WTC11 (cell line): ENCODE measurements around the gene PROCA1.

Source experiments
- CBFB ChIP-seq: sonication (generic); formaldehyde crosslinking; IDR thresholded peaks from 2 replicates; pipeline ENCODE4 v1.8.1; 2022; ENCODE audit warnings: mild to moderate bottlenecking, low read depth, missing genetic modification reagents
- CREB1 ChIP-seq: sonication (generic); formaldehyde crosslinking; IDR thresholded peaks from 2 replicates; pipeline ENCODE4 v1.8.0; 2023; ENCODE audit warnings: mild to moderate bottlenecking, missing genetic modification reagents
- FOXK1 ChIP-seq: sonication (generic); formaldehyde crosslinking; IDR thresholded peaks from 2 replicates; pipeline ENCODE4 v1.8.0; 2022; ENCODE audit warnings: mild to moderate bottlenecking, moderate library complexity, missing genetic modification reagents
- NR1H2 ChIP-seq: sonication (generic); formaldehyde crosslinking; IDR thresholded peaks from 2 replicates; pipeline ENCODE4 v1.9.0; 2021; ENCODE audit warnings: mild to moderate bottlenecking, moderate library complexity, missing genetic modification reagents
- TEAD4 ChIP-seq: sonication (generic); formaldehyde crosslinking; IDR thresholded peaks from 2 replicates; pipeline ENCODE4 v1.8.0; 2022; ENCODE audit warnings: mild to moderate bottlenecking, missing genetic modification reagents
- ZNF232 ChIP-seq: sonication (generic); formaldehyde crosslinking; IDR thresholded peaks from 2 replicates; pipeline ENCODE4 v1.8.0; 2022; ENCODE audit warnings: mild to moderate bottlenecking, missing genetic modification reagents
- TF ChIP-seq, protein P1 (sequence below): fragments of 200-600 bp; IDR thresholded peaks from 2 replicates; pipeline ENCODE4 v1.8.0; 2022; ENCODE audit warnings: antibody characterized with exemption
- TF ChIP-seq, protein P2 (sequence below): sonication (generic); formaldehyde crosslinking; conservative IDR thresholded peaks from 2 replicates; pipeline ENCODE4 v1.8.1; 2022; ENCODE audit warnings: mild to moderate bottlenecking, missing genetic modification reagents
- TF ChIP-seq, protein P3 (sequence below): sonication (generic); formaldehyde crosslinking; IDR thresholded peaks from 2 replicates; pipeline ENCODE4 v1.8.0; 2022; ENCODE audit warnings: mild to moderate bottlenecking, missing genetic modification reagents
- TF ChIP-seq, protein P4 (sequence below): fragments of 250-450 bp; sonication (Bioruptor Pico); IDR thresholded peaks from 2 replicates; pipeline ENCODE4 v1.9.0; 2021; ENCODE audit warnings: moderate library complexity, mild to moderate bottlenecking, inconsistent platforms, borderline replicate concordance

DNA sequence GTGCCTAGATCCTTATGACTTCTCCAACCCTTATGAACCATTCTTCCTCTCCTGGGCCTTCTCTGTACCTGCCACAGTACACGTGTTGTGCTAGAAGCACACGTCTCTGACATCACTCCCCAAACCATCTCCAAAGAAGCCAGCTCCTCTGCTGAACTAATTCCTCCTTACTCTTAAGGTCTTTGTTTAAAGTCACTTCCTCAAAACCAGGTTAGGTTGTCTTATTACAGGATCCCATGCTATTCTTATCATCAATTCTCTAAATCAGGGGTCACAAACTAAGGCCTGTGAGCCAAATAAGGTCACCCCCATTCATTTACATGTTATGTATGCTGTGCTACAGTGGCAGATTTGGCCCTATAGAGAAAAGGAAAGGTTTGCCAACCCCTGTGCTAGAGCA, 45.7 kb downstream of the PROCA1 start:
- TF ChIP-seq, protein P1, sequence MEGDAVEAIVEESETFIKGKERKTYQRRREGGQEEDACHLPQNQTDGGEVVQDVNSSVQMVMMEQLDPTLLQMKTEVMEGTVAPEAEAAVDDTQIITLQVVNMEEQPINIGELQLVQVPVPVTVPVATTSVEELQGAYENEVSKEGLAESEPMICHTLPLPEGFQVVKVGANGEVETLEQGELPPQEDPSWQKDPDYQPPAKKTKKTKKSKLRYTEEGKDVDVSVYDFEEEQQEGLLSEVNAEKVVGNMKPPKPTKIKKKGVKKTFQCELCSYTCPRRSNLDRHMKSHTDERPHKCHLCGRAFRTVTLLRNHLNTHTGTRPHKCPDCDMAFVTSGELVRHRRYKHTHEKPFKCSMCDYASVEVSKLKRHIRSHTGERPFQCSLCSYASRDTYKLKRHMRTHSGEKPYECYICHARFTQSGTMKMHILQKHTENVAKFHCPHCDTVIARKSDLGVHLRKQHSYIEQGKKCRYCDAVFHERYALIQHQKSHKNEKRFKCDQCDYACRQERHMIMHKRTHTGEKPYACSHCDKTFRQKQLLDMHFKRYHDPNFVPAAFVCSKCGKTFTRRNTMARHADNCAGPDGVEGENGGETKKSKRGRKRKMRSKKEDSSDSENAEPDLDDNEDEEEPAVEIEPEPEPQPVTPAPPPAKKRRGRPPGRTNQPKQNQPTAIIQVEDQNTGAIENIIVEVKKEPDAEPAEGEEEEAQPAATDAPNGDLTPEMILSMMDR: no peak
- TF ChIP-seq CBFB (CRISPR knock-in tag): no peak
- TF ChIP-seq NR1H2: no peak
- no peak for TF ChIP-seq CREB1
- no peak for TF ChIP-seq TEAD4
- TF ChIP-seq, protein P2, sequence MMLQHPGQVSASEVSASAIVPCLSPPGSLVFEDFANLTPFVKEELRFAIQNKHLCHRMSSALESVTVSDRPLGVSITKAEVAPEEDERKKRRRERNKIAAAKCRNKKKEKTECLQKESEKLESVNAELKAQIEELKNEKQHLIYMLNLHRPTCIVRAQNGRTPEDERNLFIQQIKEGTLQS (CRISPR knock-in tag): no peak
- TF ChIP-seq, protein P3, sequence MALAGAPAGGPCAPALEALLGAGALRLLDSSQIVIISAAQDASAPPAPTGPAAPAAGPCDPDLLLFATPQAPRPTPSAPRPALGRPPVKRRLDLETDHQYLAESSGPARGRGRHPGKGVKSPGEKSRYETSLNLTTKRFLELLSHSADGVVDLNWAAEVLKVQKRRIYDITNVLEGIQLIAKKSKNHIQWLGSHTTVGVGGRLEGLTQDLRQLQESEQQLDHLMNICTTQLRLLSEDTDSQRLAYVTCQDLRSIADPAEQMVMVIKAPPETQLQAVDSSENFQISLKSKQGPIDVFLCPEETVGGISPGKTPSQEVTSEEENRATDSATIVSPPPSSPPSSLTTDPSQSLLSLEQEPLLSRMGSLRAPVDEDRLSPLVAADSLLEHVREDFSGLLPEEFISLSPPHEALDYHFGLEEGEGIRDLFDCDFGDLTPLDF: no peak
- no peak for TF ChIP-seq ZNF232 (CRISPR knock-in tag)
- TF ChIP-seq, protein P4, sequence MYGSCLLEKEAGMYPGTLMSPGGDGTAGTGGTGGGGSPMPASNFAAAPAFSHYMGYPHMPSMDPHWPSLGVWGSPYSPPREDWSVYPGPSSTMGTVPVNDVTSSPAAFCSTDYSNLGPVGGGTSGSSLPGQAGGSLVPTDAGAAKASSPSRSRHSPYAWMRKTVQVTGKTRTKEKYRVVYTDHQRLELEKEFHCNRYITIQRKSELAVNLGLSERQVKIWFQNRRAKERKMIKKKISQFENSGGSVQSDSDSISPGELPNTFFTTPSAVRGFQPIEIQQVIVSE: no peak
- TF ChIP-seq FOXK1 (CRISPR knock-in tag): no peak
